Stimulated activated naive CD8-positive, alpha-beta T cell treated with anti-CD3 and anti-CD28 coated beads, Interleukin-15, Interleukin-2, amounts not matched to agents 100 U/mL and 50 U/mL, for 24 hours (primary cell): Measurements from ENCODE around the gene MTFR2.
"Not testable (repeated sequence)": the region's sequence is repeated elsewhere in the genome, so short reads cannot be mapped to it uniquely, and the experiment has no call there.

Experiments
- ATAC-seq: fragments of 150-1000 bp; cut with Tn5 transposase; one replicate; pipeline ENCODE4 v1.10.0; 2021
- DNase-seq: peaks from one replicate; pipeline ENCODE4 v3.0.0; 2021

Gene MTFR2

DNA sequence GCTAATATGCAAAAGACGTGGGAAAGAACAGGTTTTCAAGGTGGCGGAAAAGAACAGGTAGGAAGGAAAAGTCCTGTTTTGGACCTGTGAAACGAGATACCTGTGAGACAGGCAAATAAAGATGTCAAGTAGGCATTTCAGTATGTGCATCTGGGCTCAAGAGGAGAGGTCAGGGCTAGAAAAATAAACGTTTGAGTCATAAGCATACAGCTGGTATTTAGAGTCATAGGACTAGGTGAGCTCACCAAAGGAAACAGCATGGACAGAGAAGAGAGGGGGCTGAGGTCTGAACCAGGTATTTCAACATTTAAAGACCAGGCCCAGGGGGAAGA, 14.9 kb downstream of the MTFR2 start:
- ATAC-seq: no peak
- no peak for DNase-seq

- ATAC-seq (no peak), DNase-seq (no peak)
Observed at GRCh38 chr6:136232701-136233100, 17.4 kb downstream of the MTFR2 start.

GRCh38 chr6:136230219-136230853, 19.8 kb downstream of the MTFR2 start:
- ATAC-seq (no peak), DNase-seq (no peak)

GRCh38 chr6:136228814-136229213, 21.3 kb downstream of the MTFR2 start:
- ATAC-seq: no peak
- DNase-seq: no peak

DNA sequence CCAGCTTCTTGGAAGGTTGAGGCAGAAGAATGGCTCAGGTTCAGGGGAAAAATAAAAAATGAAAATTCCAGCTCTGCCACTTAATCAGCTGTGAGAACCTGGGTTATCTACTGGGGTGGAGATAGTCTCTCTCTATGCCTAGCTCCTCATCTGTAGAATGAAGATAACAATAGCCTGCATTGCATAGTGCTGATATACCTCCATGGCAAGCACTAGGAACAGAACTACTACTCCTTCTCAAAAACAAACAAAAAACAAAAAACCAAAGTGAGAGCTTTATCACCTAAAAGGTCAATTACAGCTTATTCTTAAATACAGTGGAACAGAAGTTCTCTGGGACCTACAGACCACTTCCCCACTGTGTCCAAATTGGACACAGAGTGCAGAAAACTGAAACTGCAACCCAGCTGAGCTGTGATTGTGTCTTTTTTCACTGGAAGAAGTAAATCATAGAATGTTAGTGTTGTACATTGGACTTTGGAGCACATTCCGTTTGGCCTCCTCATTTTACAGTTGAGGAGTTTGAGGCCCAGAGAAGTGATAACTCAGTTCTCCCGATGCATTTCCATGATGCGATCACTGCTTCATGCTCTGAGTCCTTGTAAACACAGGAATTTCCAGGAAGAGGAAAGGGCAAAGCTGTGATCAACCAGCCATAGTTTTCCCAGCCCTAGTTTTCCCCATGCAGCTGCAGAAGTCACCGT, 23.3 kb downstream of the MTFR2 start:
- ATAC-seq (no peak), DNase-seq (no peak)

- DNase-seq: peak; percentile 58
- ATAC-seq: peak; percentile 76
Observed at GRCh38 chr6:136226027-136226673, 24.0 kb downstream of the MTFR2 start.

DNA sequence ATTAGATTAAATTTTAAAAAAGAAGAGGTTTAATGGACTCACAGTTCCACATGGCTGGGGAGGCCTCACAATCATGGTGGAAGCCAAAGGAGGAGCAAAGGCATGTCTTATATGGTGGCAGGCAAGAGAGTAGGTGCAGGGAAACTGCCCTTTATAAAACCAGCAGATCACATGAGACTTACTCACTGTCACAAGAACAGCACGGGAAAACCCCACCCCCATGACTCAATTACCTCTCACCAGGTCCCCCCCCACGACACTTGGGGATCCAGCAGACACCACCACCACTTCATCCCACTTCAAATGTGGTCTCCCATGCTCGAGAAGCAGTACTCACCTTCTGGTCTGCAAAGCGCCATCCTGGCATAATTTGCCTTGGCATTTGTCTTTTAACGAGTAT, 24.6 kb downstream of the MTFR2 start:
- ATAC-seq (peak; percentile 57), DNase-seq (peak; percentile 49)

DNA sequence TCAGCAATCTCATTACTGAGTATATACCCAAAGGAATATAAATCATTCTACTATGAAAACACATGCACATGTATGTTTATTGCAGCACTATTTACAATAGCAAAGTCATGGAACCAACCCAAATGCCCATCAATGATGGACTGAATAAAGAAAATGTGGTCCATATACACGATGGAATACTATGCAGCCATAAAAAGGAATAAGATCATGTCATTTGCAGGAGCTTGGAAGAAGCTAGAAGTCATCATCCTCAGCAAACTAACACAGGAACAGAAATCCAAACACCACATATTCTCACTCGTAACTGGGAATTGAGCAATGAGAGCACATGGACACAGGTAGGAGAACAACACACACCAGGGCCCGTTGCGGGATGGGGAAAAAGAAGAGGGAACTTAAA, 25.1 kb downstream of the MTFR2 start:
- not testable (repeated sequence) for DNase-seq, ATAC-seq

- no peak for ATAC-seq
- DNase-seq: no peak
Observed at GRCh38 chr6:136216503-136217401, 33.4 kb downstream of the MTFR2 start.

DNA sequence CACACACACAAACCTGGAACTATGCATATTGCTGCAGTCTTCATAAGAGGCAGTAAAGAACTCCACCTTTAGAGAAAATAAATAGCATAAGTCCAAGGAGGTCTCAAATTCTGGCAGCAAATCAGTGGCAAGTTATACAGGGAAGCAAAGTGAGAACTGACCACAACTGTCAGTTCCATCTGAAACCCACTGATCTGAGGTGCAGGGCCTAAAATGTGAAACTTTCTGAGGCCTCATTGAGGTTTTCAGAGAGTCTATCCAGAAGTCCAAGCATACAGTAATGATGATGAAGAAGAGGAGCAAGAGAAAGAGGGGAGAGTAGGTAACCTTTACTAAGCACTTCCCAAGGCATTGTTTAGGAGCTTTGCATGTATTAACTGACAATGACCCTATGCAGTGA, 36.3 kb downstream of the MTFR2 start:
- ATAC-seq: no peak
- DNase-seq: no peak

- ATAC-seq: no peak
Observed at GRCh38 chr6:136213012-136213539, 37.0 kb downstream of the MTFR2 start.

GRCh38 chr6:136212608-136213007, 37.5 kb downstream of the MTFR2 start:
- ATAC-seq (no peak), DNase-seq (no peak)

More at GRCh38 chr6:136213012-136213539, 37.0 kb downstream of the MTFR2 start:
- DNase-seq: no peak

DNA sequence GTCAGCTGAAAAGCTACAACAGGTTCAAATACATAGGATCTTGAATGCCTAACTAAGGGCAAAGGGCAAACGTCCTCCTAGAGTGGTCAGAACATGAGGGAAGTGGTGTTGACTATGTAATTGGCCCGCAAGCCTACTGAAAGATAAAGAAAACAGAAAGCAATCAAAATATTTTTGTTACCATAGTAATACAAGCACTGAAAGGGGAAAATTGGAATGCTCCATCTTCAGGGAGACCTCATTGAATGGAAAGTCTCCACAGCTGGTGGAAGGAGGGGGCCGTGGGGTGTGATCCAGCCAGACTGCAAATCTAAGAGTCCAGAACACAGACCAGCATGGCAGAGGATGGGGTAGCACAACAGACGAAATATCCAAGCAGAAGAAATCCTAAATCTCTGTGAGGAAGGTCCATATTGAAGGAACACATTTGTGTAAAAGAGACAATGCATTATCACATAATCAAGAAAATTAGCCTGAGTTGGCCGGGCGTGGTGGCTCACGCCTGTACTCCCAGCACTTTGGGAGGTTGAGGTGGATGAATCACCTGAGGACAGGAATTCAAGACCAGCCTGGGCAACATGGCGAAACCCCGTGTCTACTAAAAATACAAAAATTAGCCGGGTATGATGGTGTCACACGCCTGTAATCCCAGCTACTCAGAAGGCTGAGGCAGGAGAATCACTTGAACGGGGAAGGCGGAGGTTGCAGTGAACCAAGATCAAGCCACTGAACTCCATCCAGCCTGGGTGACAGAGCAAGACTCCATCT, 39.5 kb downstream of the MTFR2 start:
- ATAC-seq: no peak
- no peak for DNase-seq

DNA sequence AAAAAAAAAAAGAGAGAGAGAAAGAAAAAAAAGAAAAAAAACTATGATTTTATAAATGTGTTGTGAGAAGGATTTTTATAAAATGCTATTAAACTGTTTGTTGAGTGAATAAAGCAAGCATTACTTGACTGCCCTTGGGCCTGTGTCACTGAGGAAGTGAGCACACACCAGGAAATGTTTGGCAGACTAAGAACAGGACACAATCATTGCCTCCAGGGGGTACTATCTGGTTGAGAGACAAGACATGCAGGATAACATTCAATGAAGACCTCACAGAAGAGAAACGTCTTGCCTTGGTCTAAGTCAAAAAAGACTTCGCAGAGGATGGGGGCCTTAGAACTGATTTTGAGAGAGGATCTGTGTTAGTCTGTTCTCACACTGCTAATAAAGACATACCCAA, 40.6 kb downstream of the MTFR2 start:
- no peak for DNase-seq
- ATAC-seq: no peak

GRCh38 chr6:136208783-136209182, 41.3 kb downstream of the MTFR2 start:
- ATAC-seq (no peak), DNase-seq (no peak)

- ATAC-seq (no peak), DNase-seq (no peak)
Observed at GRCh38 chr6:136201732-136202131, 48.4 kb downstream of the MTFR2 start.

DNA sequence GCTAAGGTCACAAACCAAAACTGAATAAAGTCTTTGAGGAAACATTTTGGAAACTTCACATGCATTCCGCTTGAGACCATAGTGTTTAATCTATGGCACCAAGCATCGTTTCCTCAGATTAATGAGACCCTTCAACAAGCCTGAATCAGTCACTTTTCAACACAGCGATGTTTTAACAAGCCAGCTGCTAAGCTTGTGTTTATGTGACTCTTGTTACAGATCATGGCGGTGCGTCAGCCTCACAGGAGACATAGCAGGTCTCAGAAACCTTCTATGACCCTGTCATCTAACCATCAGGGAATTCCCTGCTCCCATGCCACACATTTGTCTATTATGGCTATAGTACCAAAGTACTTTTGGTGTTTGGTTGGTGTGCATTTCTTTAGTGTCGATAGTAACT, 57.2 kb downstream of the MTFR2 start:
- DNase-seq (no peak), ATAC-seq (no peak)

GRCh38 chr6:136191606-136192312, 58.4 kb downstream of the MTFR2 start:
- ATAC-seq (no peak), DNase-seq (no peak)

DNA sequence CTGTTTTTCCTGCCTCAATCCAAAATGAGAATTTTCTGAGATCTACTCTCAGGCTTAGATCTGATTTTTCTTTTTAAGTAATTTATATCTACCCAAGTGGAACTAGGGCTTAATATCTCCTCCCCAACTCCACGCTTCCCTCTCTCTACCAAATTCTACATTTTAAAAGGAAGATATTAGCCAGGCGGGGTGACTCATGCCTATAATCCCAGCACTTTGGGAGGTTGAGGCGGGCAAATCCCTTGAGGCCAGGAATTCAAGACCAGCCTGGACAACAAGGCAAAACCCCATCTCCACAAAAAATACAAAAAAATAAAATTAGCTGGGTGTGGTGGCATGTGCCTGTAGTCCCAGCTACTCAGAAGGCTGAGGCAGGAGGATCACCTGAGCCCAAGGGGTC, 61.0 kb downstream of the MTFR2 start:
- DNase-seq: no peak
- no peak for ATAC-seq

GRCh38 chr6:136188486-136188885, 61.6 kb downstream of the MTFR2 start:
- DNase-seq (no peak), ATAC-seq (no peak)

GRCh38 chr6:136186363-136186762, 63.7 kb downstream of the MTFR2 start:
- no peak for ATAC-seq
- DNase-seq: no peak
